K562 (cell line): ENCODE measurements around the gene CRY2. TPM values are rescaled to one million over a fixed set of nuclear protein-coding genes. Genes with fewer than 3 reads are reported as not detected.
"Not testable (repeated sequence)": the region's sequence is repeated elsewhere in the genome, so short reads cannot be mapped to it uniquely, and the experiment has no call there.

Source experiments
- L3MBTL2 ChIP-seq: fragments of 450-650 bp; IDR thresholded peaks from 2 replicates; pipeline ENCODE4 v1.6.1; 2016; ENCODE audit warnings: mild to moderate bottlenecking, moderate library complexity
- polyA plus RNA-seq, 8 experiments: library from polyadenylated mRNA; depleted of rRNA in 4 of 8; stranded (reverse) in 5 of 8; unstranded in 3 of 8; fragments of >200 nt; fragmentation: Nextera tagmentation in 2 of 8; fragmentation: Illumina TruSeq in 1 of 8; extraction: Ambion mirVana in 2 of 8; extraction: Trizol in 1 of 8; gene quantifications; 2 replicates each; pipeline versions ENCODE4 v1.2.1 to v1.2.3, GENCODE V29; 2011 to 2014; ENCODE audit warnings: inconsistent platforms in 1 of 8, missing spikeins in 1 of 8
- total RNA-seq, 7 experiments: library from RNA; depleted of rRNA in 6 of 7; stranded (reverse); fragments of >200 nt in 6 of 7; fragmentation: Illumina TruSeq in 2 of 7; extraction: Trizol in 2 of 7; gene quantifications; 2 replicates each; pipeline versions ENCODE4 v1.2.1 to v1.2.3, GENCODE V29; 2011 to 2021; ENCODE audit warnings: low replicate concordance in 1 of 7
- TF ChIP-seq, protein P1 (sequence below), 2 experiments: fragments of 450-650 bp; formaldehyde crosslinking in 1 of 2; IDR thresholded peaks; 2 replicates each; pipeline versions ENCODE4 v1.4.0 to v1.6.1; 2014 to 2020; ENCODE audit warnings: mild to moderate bottlenecking in 2 of 2, borderline replicate concordance in 1 of 2, low read depth in 1 of 2

CRY2 gene
- total and polyA plus RNA-seq, 9 of the 15 experiments (the other 6 are each of a cell fraction or from before 2014, with no cell fraction given): 2.3 to 23.9 (median 14.8) TPM

DNA sequence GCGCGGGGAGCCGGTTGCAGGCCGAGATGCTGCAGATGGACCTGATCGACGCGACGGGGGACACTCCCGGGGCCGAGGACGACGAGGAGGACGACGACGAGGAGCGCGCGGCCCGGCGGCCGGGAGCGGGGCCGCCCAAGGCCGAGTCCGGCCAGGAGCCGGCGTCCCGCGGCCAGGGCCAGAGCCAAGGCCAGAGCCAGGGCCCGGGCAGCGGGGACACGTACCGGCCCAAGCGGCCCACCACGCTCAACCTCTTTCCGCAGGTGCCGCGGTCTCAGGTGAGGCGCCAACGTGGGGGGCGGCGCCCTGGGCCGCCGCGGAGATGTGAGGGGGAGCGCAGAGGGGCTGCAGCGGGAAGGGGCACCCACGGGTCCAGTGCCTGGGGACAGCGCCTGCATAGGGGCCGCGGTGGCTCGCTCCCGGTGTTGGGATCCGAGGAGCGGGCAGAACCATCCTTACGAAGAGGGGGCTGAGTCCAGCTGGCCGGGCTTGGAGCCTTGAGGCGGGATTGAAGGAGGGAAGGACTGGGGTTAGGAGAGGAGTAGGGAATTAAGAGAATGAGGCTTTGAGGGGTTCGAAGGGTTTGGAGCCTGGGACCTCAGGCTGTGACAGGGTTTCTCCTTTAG is 53.0 kb downstream of the CRY2 start (continued):
- TF ChIP-seq, protein P1, sequence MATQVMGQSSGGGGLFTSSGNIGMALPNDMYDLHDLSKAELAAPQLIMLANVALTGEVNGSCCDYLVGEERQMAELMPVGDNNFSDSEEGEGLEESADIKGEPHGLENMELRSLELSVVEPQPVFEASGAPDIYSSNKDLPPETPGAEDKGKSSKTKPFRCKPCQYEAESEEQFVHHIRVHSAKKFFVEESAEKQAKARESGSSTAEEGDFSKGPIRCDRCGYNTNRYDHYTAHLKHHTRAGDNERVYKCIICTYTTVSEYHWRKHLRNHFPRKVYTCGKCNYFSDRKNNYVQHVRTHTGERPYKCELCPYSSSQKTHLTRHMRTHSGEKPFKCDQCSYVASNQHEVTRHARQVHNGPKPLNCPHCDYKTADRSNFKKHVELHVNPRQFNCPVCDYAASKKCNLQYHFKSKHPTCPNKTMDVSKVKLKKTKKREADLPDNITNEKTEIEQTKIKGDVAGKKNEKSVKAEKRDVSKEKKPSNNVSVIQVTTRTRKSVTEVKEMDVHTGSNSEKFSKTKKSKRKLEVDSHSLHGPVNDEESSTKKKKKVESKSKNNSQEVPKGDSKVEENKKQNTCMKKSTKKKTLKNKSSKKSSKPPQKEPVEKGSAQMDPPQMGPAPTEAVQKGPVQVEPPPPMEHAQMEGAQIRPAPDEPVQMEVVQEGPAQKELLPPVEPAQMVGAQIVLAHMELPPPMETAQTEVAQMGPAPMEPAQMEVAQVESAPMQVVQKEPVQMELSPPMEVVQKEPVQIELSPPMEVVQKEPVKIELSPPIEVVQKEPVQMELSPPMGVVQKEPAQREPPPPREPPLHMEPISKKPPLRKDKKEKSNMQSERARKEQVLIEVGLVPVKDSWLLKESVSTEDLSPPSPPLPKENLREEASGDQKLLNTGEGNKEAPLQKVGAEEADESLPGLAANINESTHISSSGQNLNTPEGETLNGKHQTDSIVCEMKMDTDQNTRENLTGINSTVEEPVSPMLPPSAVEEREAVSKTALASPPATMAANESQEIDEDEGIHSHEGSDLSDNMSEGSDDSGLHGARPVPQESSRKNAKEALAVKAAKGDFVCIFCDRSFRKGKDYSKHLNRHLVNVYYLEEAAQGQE (IDR thresholded peaks at IDR 0.05; ENCODE audit: borderline replicate concordance): not testable (repeated sequence)
- TF ChIP-seq, protein P1 (CRISPR knock-in tag; IDR thresholded peaks at IDR 0.05; ENCODE audit: low read depth): 0 out of 2 replicates have a peak, but pooled peaks have one; percentile 14
- peak; percentile 45; the same call in 1 of the 2 replicates for TF ChIP-seq L3MBTL2
